H1 (cell line): ENCODE measurements around the gene RANBP9. TPM values are rescaled to one million over a fixed set of nuclear protein-coding genes. Genes with fewer than 3 reads are reported as not detected.

Source experiments
- CTCF ChIA-PET: fragments of 300-600 bp; sonication (Branson Sonifier 250); formaldehyde crosslinking; loops from one replicate; lab custom pipeline; 2021; ENCODE audit not compliant: partially characterized antibody; lab: Charles Lee
- POLR2A ChIA-PET: fragments of 300-600 bp; sonication (Branson Sonifier 250); formaldehyde crosslinking; loops from one replicate; lab custom pipeline; 2021; ENCODE audit warnings: inconsistent platforms; ENCODE audit not compliant: partially characterized antibody; lab: Charles Lee
- DNase-seq, 2 experiments: peaks; one replicate each; pipeline versions ENCODE4 v3.0.0 to v3.0.0-alpha.2; 2010 to 2022; ENCODE audit warnings: low spot score in 2 of 2, low read depth in 1 of 2, mixed read lengths in 1 of 2
- FAIRE-seq: peaks from 2 replicates; lab custom pipeline; 2011; peaks lifted over from hg19 to GRCh38; lab: Jason Lieb, UNC
- H2AFZ ChIP-seq: 2 replicates; pipeline ENCODE4 v1.8.1; 2012; ENCODE audit warnings: low read length, inconsistent platforms
- H2AK5ac ChIP-seq: 2 replicates; pipeline ENCODE4 v1.6.1; 2013; ENCODE audit warnings: low read depth, low read length
- H2BK120ac ChIP-seq: replicated peaks from 2 replicates; pipeline ENCODE3; 2013; ENCODE audit warnings: low read depth, low read length, inconsistent platforms
- H2BK12ac ChIP-seq: 2 replicates; pipeline ENCODE4 v1.6.1; 2013; ENCODE audit warnings: low read depth, low read length
- H2BK15ac ChIP-seq: 2 replicates; pipeline ENCODE4 v1.6.1; 2013; ENCODE audit warnings: low read length
- H2BK20ac ChIP-seq: 2 replicates; pipeline ENCODE4 v1.6.1; 2013; ENCODE audit warnings: low read length
- H2BK5ac ChIP-seq: 2 replicates; pipeline ENCODE4 v1.6.1; 2013; ENCODE audit warnings: low read depth, low read length
- H3K14ac ChIP-seq: 2 replicates; pipeline ENCODE4 v1.6.1; 2013; ENCODE audit warnings: inconsistent platforms; ENCODE audit not compliant: insufficient read length
- H3K18ac ChIP-seq: 2 replicates; pipeline ENCODE4 v1.6.1; 2013; ENCODE audit warnings: low read length; ENCODE audit errors: extremely low read depth
- H3K23ac ChIP-seq: 2 replicates; pipeline ENCODE4 v1.6.1; 2013; ENCODE audit warnings: inconsistent platforms; ENCODE audit not compliant: insufficient read length
- H3K23me2 ChIP-seq: 2 replicates; pipeline ENCODE4 v1.6.1; 2013; ENCODE audit warnings: low read depth, low read length
- H3K27ac ChIP-seq: 2 replicates; pipeline ENCODE4 v1.6.1; 2011; ENCODE audit warnings: low read depth, low read length, inconsistent platforms
- H3K27me3 ChIP-seq, 4 experiments: replicated peaks in 1 of 4; 1 replicate in 1 of 4; 2 replicates in 3 of 4; pipeline versions ENCODE4 v1.6.1 to v1.8.1; 2011 to 2013; ENCODE audit warnings: low read length in 3 of 4, mild to moderate bottlenecking in 3 of 4, inconsistent platforms in 2 of 4, mixed read lengths in 2 of 4, moderate library complexity in 1 of 4; ENCODE audit not compliant: control insufficient read depth in 3 of 4, insufficient read depth in 3 of 4; ENCODE audit errors: extremely low read depth in 1 of 4
- H3K36me3 ChIP-seq, 4 experiments: 2 replicates each; pipeline versions ENCODE4 v1.6.1 to v1.8.1; 2011 to 2013; ENCODE audit warnings: mild to moderate bottlenecking in 4 of 4, low read length in 3 of 4, moderate library complexity in 2 of 4, control low read depth in 1 of 4, inconsistent platforms in 1 of 4; ENCODE audit not compliant: insufficient read depth in 4 of 4, control insufficient read depth in 2 of 4
- H3K4ac ChIP-seq: replicated peaks from 2 replicates; pipeline ENCODE3; 2013; ENCODE audit warnings: low read length, low read depth, mixed read lengths, inconsistent platforms; ENCODE audit not compliant: insufficient read length
- H3K4me1 ChIP-seq, 4 experiments: replicated peaks in 1 of 4; 1 replicate in 1 of 4; 2 replicates in 3 of 4; pipeline versions ENCODE4 v1.6.1 to v1.8.1; 2011 to 2013; ENCODE audit warnings: low read length in 3 of 4, inconsistent platforms in 2 of 4, mixed read lengths in 1 of 4; ENCODE audit not compliant: insufficient read depth in 4 of 4, control insufficient read depth in 3 of 4
- H3K4me2 ChIP-seq, 2 experiments: 2 replicates each; pipeline versions ENCODE4 v1.6.1 to v1.8.1; 2011 to 2013; ENCODE audit warnings: low read depth in 2 of 2, low read length in 2 of 2, control low read depth in 1 of 2, inconsistent platforms in 1 of 2, mild to moderate bottlenecking in 1 of 2; ENCODE audit not compliant: insufficient read depth in 1 of 2
- H3K4me3 ChIP-seq, 4 experiments: fragments of 200-600, 300-600 bp in 1 of 4; sonication (generic), shearing (Covaris generic), sonication (Bioruptor Twin) in 1 of 4; 2 replicates each; pipeline versions ENCODE4 v1.5.1 to v1.8.1; 2011 to 2016; ENCODE audit warnings: low read length in 4 of 4, low read depth in 3 of 4, control low read depth in 2 of 4, inconsistent platforms in 2 of 4, mild to moderate bottlenecking in 2 of 4, mixed read lengths in 1 of 4, moderate library complexity in 1 of 4; ENCODE audit not compliant: insufficient read depth in 2 of 4; ENCODE audit errors: extremely low read depth in 1 of 4
- H3K56ac ChIP-seq: replicated peaks from 2 replicates; pipeline ENCODE3; 2013; ENCODE audit warnings: low read depth, mild to moderate bottlenecking, mixed read lengths, low read length, inconsistent platforms; ENCODE audit not compliant: insufficient read length
- H3K79me1 ChIP-seq: 2 replicates; pipeline ENCODE4 v1.6.1; 2013; ENCODE audit warnings: low read depth, low read length, control low read depth
- H3K79me2 ChIP-seq, 2 experiments: 2 replicates each; pipeline versions ENCODE4 v1.6.1 to v1.8.1; 2012 to 2013; ENCODE audit warnings: low read length in 2 of 2, mild to moderate bottlenecking in 2 of 2, inconsistent platforms in 1 of 2; ENCODE audit not compliant: insufficient read depth in 2 of 2, control insufficient read depth in 1 of 2
- H3K9ac ChIP-seq, 4 experiments: replicated peaks in 1 of 4; 1 replicate in 1 of 4; 2 replicates in 3 of 4; pipeline versions ENCODE4 v1.6.1 to v1.8.1; 2011 to 2013; ENCODE audit warnings: low read depth in 3 of 4, low read length in 3 of 4, control low read depth in 2 of 4, mild to moderate bottlenecking in 2 of 4, moderate library complexity in 2 of 4, inconsistent platforms in 1 of 4; ENCODE audit errors: extremely low read depth in 1 of 4
- H3K9me3 ChIP-seq, 2 experiments: 2 replicates each; pipeline versions ENCODE4 v1.6.1 to v1.8.1; 2012 to 2013; ENCODE audit warnings: mild to moderate bottlenecking in 2 of 2, moderate library complexity in 2 of 2, control low read depth in 1 of 2, inconsistent platforms in 1 of 2, low read depth in 1 of 2, low read length in 1 of 2, mixed read lengths in 1 of 2; ENCODE audit not compliant: insufficient read depth in 2 of 2
- H4K20me1 ChIP-seq, 2 experiments: replicated peaks in 1 of 2; 2 replicates each; pipeline versions ENCODE3 to v1.8.1; 2011 to 2013; ENCODE audit warnings: inconsistent platforms in 2 of 2, low read length in 2 of 2, mild to moderate bottlenecking in 1 of 2; ENCODE audit not compliant: insufficient read depth in 2 of 2, control insufficient read depth in 1 of 2
- H4K5ac ChIP-seq: 2 replicates; pipeline ENCODE4 v1.6.1; 2013; ENCODE audit warnings: low read length, low read depth, mixed read lengths, inconsistent platforms; ENCODE audit not compliant: insufficient read length
- H4K8ac ChIP-seq: 2 replicates; pipeline ENCODE4 v1.8.0; 2013; ENCODE audit warnings: mild to moderate bottlenecking, moderate library complexity, low read length, inconsistent platforms; ENCODE audit not compliant: insufficient read depth; ENCODE audit errors: extremely low read depth
- H4K91ac ChIP-seq: replicated peaks from 2 replicates; pipeline ENCODE3; 2013; ENCODE audit warnings: low read length, mixed read lengths, inconsistent platforms; ENCODE audit not compliant: insufficient read length
- BACH1 ChIP-seq: IDR thresholded peaks from 2 replicates; pipeline ENCODE4 v1.6.1; 2012; ENCODE audit warnings: low read length, improper control_type of control experiment
- BRCA1 ChIP-seq: IDR thresholded peaks from 2 replicates; pipeline ENCODE4 v1.6.1; 2012; ENCODE audit warnings: low read depth, low read length, improper control_type of control experiment
- CBX8 ChIP-seq: fragments of 300-800, 300-1000 bp; sonication (generic); IDR thresholded peaks from 2 replicates; pipeline ENCODE4 v1.7.1; 2016; ENCODE audit warnings: low read depth, low read length, borderline replicate concordance
- CHD2 ChIP-seq: IDR thresholded peaks from 2 replicates; pipeline ENCODE4 v1.6.1; 2012; ENCODE audit warnings: low read length, improper control_type of control experiment
- GABPA ChIP-seq: IDR thresholded peaks from 2 replicates; pipeline ENCODE4 v1.6.1; 2011; ENCODE audit warnings: mild to moderate bottlenecking, low read length, moderate library complexity, borderline replicate concordance; ENCODE audit not compliant: insufficient read depth
- HDAC6 ChIP-seq: IDR thresholded peaks from one replicate; pipeline ENCODE4 v1.7.1; 2012; ENCODE audit warnings: low read depth, mild to moderate bottlenecking, inconsistent platforms, low read length, moderate library complexity
- JUND ChIP-seq: IDR thresholded peaks from 2 replicates; pipeline ENCODE4 v1.6.1; 2011; ENCODE audit warnings: mild to moderate bottlenecking, improper control_type of control experiment, low read length
- RNF2 ChIP-seq: fragments of 200-900, 300-1000 bp; sonication (generic); IDR thresholded peaks from 2 replicates; pipeline ENCODE4 v1.7.1; 2016; ENCODE audit warnings: borderline replicate concordance, low read depth, mild to moderate bottlenecking, antibody characterized with exemption, low read length; ENCODE audit not compliant: poor library complexity, severe bottlenecking; ENCODE audit errors: missing control alignments
- RXRA ChIP-seq: IDR thresholded peaks from 2 replicates; pipeline ENCODE4 v1.6.1; 2011; ENCODE audit warnings: low read depth, mild to moderate bottlenecking, low read length, moderate library complexity; ENCODE audit not compliant: insufficient read depth
- SRF ChIP-seq: IDR thresholded peaks from 2 replicates; pipeline ENCODE4 v1.6.1; 2011; ENCODE audit warnings: mild to moderate bottlenecking, low read depth, low read length, moderate library complexity
- TAF1 ChIP-seq: IDR thresholded peaks from 2 replicates; pipeline ENCODE4 v1.6.1; 2011; ENCODE audit warnings: mild to moderate bottlenecking, low read depth, low read length
- TAF7 ChIP-seq: optimal IDR thresholded peaks from 2 replicates; pipeline ENCODE3; 2011; ENCODE audit warnings: low read depth, mild to moderate bottlenecking, inconsistent platforms, low read length, moderate library complexity, borderline replicate concordance
- TCF12 ChIP-seq: IDR thresholded peaks from 2 replicates; pipeline ENCODE4 v1.6.1; 2011; ENCODE audit warnings: low read depth, mild to moderate bottlenecking, low read length
- WGBS, 2 experiments: shearing (Covaris generic) in 1 of 2; methylation state at CpG; one replicate each; pipeline versions ENCODE4 v1.1.6 to v1.1.7; 2013 to 2015; ENCODE audit warnings: low lambda C conversion rate in 2 of 2, mixed read lengths in 2 of 2, inconsistent platforms in 1 of 2, low coverage in 1 of 2, missing lambda C conversion rate in 1 of 2; ENCODE audit not compliant: insufficient replicate concordance in 2 of 2, insufficient coverage in 1 of 2, insufficient read length in 1 of 2; ENCODE audit errors: extremely low coverage in 1 of 2, missing lambda C conversion rate in 1 of 2; 5-methylcytosine and 5-hydroxymethylcytosine counted together
- polyA plus RNA-seq, 7 experiments: library from polyadenylated mRNA; depleted of rRNA in 3 of 7; stranded (reverse) in 5 of 7; unstranded in 2 of 7; fragments of >200 nt in 5 of 7; fragments of 200-250 nt in 2 of 7; gene quantifications; 1 replicate in 5 of 7; 2 replicates in 1 of 7; 4 replicates in 1 of 7; pipeline versions ENCODE4 v1.2.1 to v1.2.3, GENCODE V29; 2011 to 2013; ENCODE audit warnings: missing spikeins in 2 of 7, mixed read lengths in 2 of 7
- total RNA-seq: library from RNA; stranded (reverse); fragmentation: NEBNext Ultra II Directional; extraction: Animal tissue kit (Norgen Biotek cat#: 25700); gene quantifications from 2 replicates; pipeline ENCODE4 v1.2.1, GENCODE V29; 2021
- TF ChIP-seq, protein P1 (sequence below): IDR thresholded peaks from 2 replicates; pipeline ENCODE4 v1.6.1; 2011; ENCODE audit warnings: low read depth, mild to moderate bottlenecking, low read length; ENCODE audit not compliant: insufficient read depth

The RANBP9 gene
- total and polyA plus RNA-seq, 2 of the 8 experiments (the other 6 are each of a cell fraction or from before 2014, with no cell fraction given) = 13.0 to 36.7 TPM

DNA sequence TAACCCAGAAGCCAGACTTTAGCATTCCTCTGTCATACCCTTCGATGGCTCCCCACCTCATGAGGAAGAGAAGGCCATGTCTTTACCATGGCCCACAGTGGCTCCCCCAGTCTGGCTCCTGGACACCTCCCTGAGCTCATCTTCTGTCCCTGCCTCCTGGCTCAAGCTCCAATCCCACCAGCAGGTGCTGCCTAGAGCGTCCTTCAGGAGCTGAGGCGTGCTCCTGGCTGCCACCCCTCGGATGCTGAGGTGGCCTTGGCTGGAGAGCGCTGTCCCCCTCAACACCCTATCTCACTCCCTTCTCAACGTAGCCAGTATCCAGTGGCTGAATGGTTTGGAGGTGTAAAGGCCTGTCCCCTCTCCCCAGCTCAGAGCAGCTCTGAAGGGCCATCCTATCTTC, 47.4 kb upstream of the RANBP9 start:
- no peak overlapping the region for H3K27ac ChIP-seq
- POLR2A ChIA-PET = interaction anchor here (1.2 kb wide), 1 partner anchor 160 kb away, joined by 3 read pairs; no protein-coding TSS in a partner anchor
- no peaks in the 10 kb centered on the region for H3K36me3 ChIP-seq
- no peaks in the 10 kb centered on the region for H3K79me1 ChIP-seq
- CTCF ChIA-PET = interaction anchor here (0.9 to 1.3 kb wide), 3 partner anchors 11 to 134 kb away, joined by 3 read pairs; no protein-coding TSS in a partner anchor
- no peak overlapping the region for H3K14ac ChIP-seq
- no peak overlapping the region for H2AFZ ChIP-seq
- H3K79me2 ChIP-seq = no peaks in the 10 kb centered on the region
- DNase-seq (no peak), FAIRE-seq (no peak)
- H3K18ac ChIP-seq = no peak overlapping the region
- H3K56ac ChIP-seq = no peak overlapping the region
- WGBS, 2 experiments = 90% methylated on average over 6 of the region's 6 CpGs; no CpG with 5 or more reads in 1 of the 2 experiments
- no peak overlapping the region for H3K4me2 ChIP-seq
- no peak overlapping the region for H3K4ac ChIP-seq
- H2BK20ac ChIP-seq = no peak overlapping the region
- H2AK5ac ChIP-seq = no peak overlapping the region
- no peaks in the 10 kb centered on the region for H4K20me1 ChIP-seq
- no peaks in the 10 kb centered on the region for H3K23me2 ChIP-seq
- no peak overlapping the region for H4K91ac ChIP-seq
- no peak overlapping the region for H3K23ac ChIP-seq
- peaks cover 0 to 2% (median 0%) of the 10 kb centered on the region in 4 experiments; a peak in 1 of 7 replicates for H3K4me1 ChIP-seq
- H2BK120ac ChIP-seq = no peak overlapping the region
- no peaks in the 10 kb centered on the region for H3K9me3 ChIP-seq
- H3K4me3 ChIP-seq = no peak overlapping the region
- H4K5ac ChIP-seq = no peak overlapping the region
- H2BK12ac ChIP-seq = no peak overlapping the region
- H3K9ac ChIP-seq = no peak overlapping the region
- H3K27me3 ChIP-seq = no peaks in the 10 kb centered on the region
- H2BK15ac ChIP-seq = no peak overlapping the region
- H4K8ac ChIP-seq = no peak overlapping the region; the same call in 1 of the 2 replicates
- H2BK5ac ChIP-seq = no peak overlapping the region
- no peak for TF ChIP-seq TCF12
- TF ChIP-seq, protein P1, sequence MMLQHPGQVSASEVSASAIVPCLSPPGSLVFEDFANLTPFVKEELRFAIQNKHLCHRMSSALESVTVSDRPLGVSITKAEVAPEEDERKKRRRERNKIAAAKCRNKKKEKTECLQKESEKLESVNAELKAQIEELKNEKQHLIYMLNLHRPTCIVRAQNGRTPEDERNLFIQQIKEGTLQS = no peak
- no peak for TF ChIP-seq BRCA1
- no peak for TF ChIP-seq CBX8
- TF ChIP-seq SRF = no peak
- no peak for TF ChIP-seq CHD2
- no peak for TF ChIP-seq JUND
- TF ChIP-seq BACH1 = no peak
- TF ChIP-seq GABPA = no peak
- TF ChIP-seq HDAC6 = no peak
- no peak for TF ChIP-seq RNF2
- no peak for TF ChIP-seq TAF7
- no peak for TF ChIP-seq RXRA
- no peak for TF ChIP-seq TAF1
